ENCODE results near the gene TRIML1.

DNA sequence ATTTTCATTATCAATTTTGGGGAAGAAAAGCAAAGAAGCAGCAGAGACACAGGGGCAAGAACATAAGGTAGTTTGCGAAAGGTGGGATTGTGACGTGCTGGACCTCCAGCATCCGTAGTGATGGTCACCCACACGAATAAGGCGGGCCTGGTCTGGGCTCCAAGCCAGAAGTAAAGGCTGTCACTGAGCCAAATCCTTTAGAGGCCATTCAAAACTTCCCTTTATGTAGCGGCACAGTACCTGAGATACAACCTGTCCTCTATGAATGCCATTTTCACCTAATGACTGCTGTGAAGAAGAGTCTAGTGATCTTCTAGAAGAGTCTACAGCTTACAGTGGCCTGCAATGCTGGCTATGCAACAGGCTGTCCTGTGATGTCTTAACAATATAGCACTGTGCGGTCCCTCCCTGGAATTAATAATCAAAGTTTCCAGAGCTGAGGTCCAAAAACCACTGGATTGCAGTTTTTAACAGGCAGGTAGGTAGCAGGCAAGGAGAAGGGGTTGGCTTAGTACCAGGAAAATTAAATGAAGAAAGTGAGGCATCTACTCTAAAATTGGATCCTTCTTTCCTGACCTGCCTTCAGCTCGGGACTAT lies 56.2 kb downstream of the TRIML1 start:
- TF ChIP-seq EZH2phosphoT487 (IDR thresholded peaks at IDR 0.05): no peak
- TF ChIP-seq, protein P1, sequence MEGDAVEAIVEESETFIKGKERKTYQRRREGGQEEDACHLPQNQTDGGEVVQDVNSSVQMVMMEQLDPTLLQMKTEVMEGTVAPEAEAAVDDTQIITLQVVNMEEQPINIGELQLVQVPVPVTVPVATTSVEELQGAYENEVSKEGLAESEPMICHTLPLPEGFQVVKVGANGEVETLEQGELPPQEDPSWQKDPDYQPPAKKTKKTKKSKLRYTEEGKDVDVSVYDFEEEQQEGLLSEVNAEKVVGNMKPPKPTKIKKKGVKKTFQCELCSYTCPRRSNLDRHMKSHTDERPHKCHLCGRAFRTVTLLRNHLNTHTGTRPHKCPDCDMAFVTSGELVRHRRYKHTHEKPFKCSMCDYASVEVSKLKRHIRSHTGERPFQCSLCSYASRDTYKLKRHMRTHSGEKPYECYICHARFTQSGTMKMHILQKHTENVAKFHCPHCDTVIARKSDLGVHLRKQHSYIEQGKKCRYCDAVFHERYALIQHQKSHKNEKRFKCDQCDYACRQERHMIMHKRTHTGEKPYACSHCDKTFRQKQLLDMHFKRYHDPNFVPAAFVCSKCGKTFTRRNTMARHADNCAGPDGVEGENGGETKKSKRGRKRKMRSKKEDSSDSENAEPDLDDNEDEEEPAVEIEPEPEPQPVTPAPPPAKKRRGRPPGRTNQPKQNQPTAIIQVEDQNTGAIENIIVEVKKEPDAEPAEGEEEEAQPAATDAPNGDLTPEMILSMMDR (IDR thresholded peaks at IDR 0.05): no peak

Measured in neural progenitor cell (in vitro differentiated cells).